ENCODE results near the gene ZNF407. TPM values are rescaled to one million over a fixed set of nuclear protein-coding genes. Genes with fewer than 3 reads are reported as not detected.

The ZNF407 gene
- polyA plus RNA-seq, 1 experiment = 2.8 TPM

GRCh38 chr18:74868461-74868860 lies 270.8 kb downstream of the ZNF407 start:
- Histone ChIP-seq H3K4me3 (ENCODE audit: low read depth, low read length) (no peak overlapping the region), H3K36me3 (ENCODE audit: control insufficient read depth, insufficient read depth, low read length) (no peaks in the 10 kb centered on the region), H3K27me3 (ENCODE audit: control insufficient read depth, insufficient read depth, low read length) (no peaks in the 10 kb centered on the region)
- TF ChIP-seq CTCF (IDR thresholded peaks at IDR 0.05; ENCODE audit: insufficient read depth, low read depth, low read length) = no peak
- no peak for DNase-seq (ENCODE audit: low read depth)
- POLR2A ChIA-PET = no interaction called here
- CTCF ChIA-PET = no interaction called here

GRCh38 chr18:74869904-74870863 lies 272.5 kb downstream of the ZNF407 start:
- no peaks in the 10 kb centered on the region for H3K36me3 ChIP-seq (ENCODE audit: control insufficient read depth, insufficient read depth, low read length)
- H3K4me3 ChIP-seq (ENCODE audit: low read depth, low read length) = no peak overlapping the region
- ChIA-PET CTCF (interaction anchor here (0.6 kb wide), 1 partner anchor 11 kb away, joined by 3 read pairs; no protein-coding TSS in a partner anchor), POLR2A (no interaction called here)
- no peak for TF ChIP-seq CTCF (IDR thresholded peaks at IDR 0.05; ENCODE audit: insufficient read depth, low read depth, low read length)
- no peak for DNase-seq (ENCODE audit: low read depth)
- H3K27me3 ChIP-seq (ENCODE audit: control insufficient read depth, insufficient read depth, low read length) = no peaks in the 10 kb centered on the region

- ChIA-PET CTCF (no interaction called here), POLR2A (no interaction called here)
- no peaks in the 10 kb centered on the region for H3K27me3 ChIP-seq (ENCODE audit: control insufficient read depth, insufficient read depth, low read length)
Measured at GRCh38 chr18:74870950-74871349, 273.3 kb downstream of the ZNF407 start.

GRCh38 chr18:74873629-74874028 lies 276.0 kb downstream of the ZNF407 start:
- H3K27me3 ChIP-seq (ENCODE audit: control insufficient read depth, insufficient read depth, low read length) = no peaks in the 10 kb centered on the region
- H3K4me3 ChIP-seq (ENCODE audit: low read depth, low read length) = no peak overlapping the region
- H3K36me3 ChIP-seq (ENCODE audit: control insufficient read depth, insufficient read depth, low read length) = no peaks in the 10 kb centered on the region
- ChIA-PET CTCF (interaction anchor here (0.7 kb wide), 1 partner anchor 35 kb away, joined by 3 read pairs; no protein-coding TSS in a partner anchor), POLR2A (no interaction called here)
- no peak for TF ChIP-seq CTCF (IDR thresholded peaks at IDR 0.05; ENCODE audit: insufficient read depth, low read depth, low read length)
- no peak for DNase-seq (ENCODE audit: low read depth)

More at GRCh38 chr18:74870950-74871349, 273.3 kb downstream of the ZNF407 start:
- Histone ChIP-seq H3K4me3 (ENCODE audit: low read depth, low read length) (no peak overlapping the region), H3K36me3 (ENCODE audit: control insufficient read depth, insufficient read depth, low read length) (no peaks in the 10 kb centered on the region)
- TF ChIP-seq CTCF (IDR thresholded peaks at IDR 0.05; ENCODE audit: insufficient read depth, low read depth, low read length) = no peak
- DNase-seq (ENCODE audit: low read depth) = no peak

GRCh38 chr18:74874351-74874750 lies 276.7 kb downstream of the ZNF407 start:
- Histone ChIP-seq H3K27me3 (ENCODE audit: control insufficient read depth, insufficient read depth, low read length) (no peaks in the 10 kb centered on the region), H3K4me3 (ENCODE audit: low read depth, low read length) (no peak overlapping the region), H3K36me3 (ENCODE audit: control insufficient read depth, insufficient read depth, low read length) (no peaks in the 10 kb centered on the region)
- TF ChIP-seq CTCF (IDR thresholded peaks at IDR 0.05; ENCODE audit: insufficient read depth, low read depth, low read length) = no peak
- DNase-seq (ENCODE audit: low read depth) = no peak
- ChIA-PET CTCF (no interaction called here), POLR2A (no interaction called here)
